ENCODE measurements around the gene VIPR1. TPM values are rescaled to one million over a fixed set of nuclear protein-coding genes. Genes with fewer than 3 reads are reported as not detected.

The VIPR1 gene
- total and polyA plus RNA-seq, 2 donors from 2014 or later = 4.9 to 5.3 TPM

- H3K27me3 ChIP-seq (ENCODE audit: control insufficient read depth, insufficient read depth, low read length) = no peaks in the 10 kb centered on the region
- no peaks in the 10 kb centered on the region for H3K4me1 ChIP-seq (ENCODE audit: control insufficient read depth in 2 of 3, insufficient read depth in 2 of 3, low read depth in 1 of 3, low read length in 3 of 3)
- no peak for DNase-seq
- H3K36me3 ChIP-seq (ENCODE audit: control insufficient read depth in 2 of 3, insufficient read depth in 3 of 3, low read length in 3 of 3) = no peaks in the 10 kb centered on the region
- H3K27ac ChIP-seq (ENCODE audit: low read depth in 2 of 2, low read length in 2 of 2) = no peak overlapping the region
- no peaks in the 10 kb centered on the region for H3K9me3 ChIP-seq (ENCODE audit: control insufficient read depth in 2 of 3, insufficient read depth in 1 of 3, low read length in 3 of 3)
- intact Hi-C loops (cut with DNase I) = no loop called here
- no peak overlapping the region for H3K4me3 ChIP-seq (ENCODE audit: low read length in 3 of 3)
- no peak for FAIRE-seq
- TF ChIP-seq CTCF (IDR thresholded peaks at IDR 0.05; ENCODE audit: borderline replicate concordance, extremely low read depth, insufficient read depth) = no peak
- H3K9ac ChIP-seq (ENCODE audit: low read length in 3 of 3) = no peak overlapping the region
These were observed 14.0 kb downstream of the VIPR1 start for GRCh38 chr3:42516443-42516842.

GRCh38 chr3:42517117-42517516, 14.7 kb downstream of the VIPR1 start:
- no peaks in the 10 kb centered on the region for H3K4me1 ChIP-seq (ENCODE audit: control insufficient read depth in 2 of 3, insufficient read depth in 2 of 3, low read depth in 1 of 3, low read length in 3 of 3)
- H3K36me3 ChIP-seq (ENCODE audit: control insufficient read depth in 2 of 3, insufficient read depth in 3 of 3, low read length in 3 of 3) = no peaks in the 10 kb centered on the region
- H3K4me3 ChIP-seq (ENCODE audit: low read length in 3 of 3) = no peak overlapping the region
- intact Hi-C loops (cut with DNase I) = no loop called here
- H3K9me3 ChIP-seq (ENCODE audit: control insufficient read depth in 2 of 3, insufficient read depth in 1 of 3, low read length in 3 of 3) = no peaks in the 10 kb centered on the region
- no peak overlapping the region for H3K9ac ChIP-seq (ENCODE audit: low read length in 3 of 3)
- FAIRE-seq (no peak), DNase-seq (no peak)
- no peaks in the 10 kb centered on the region for H3K27me3 ChIP-seq (ENCODE audit: control insufficient read depth, insufficient read depth, low read length)
- TF ChIP-seq CTCF (IDR thresholded peaks at IDR 0.05; ENCODE audit: borderline replicate concordance, extremely low read depth, insufficient read depth) = no peak
- no peak overlapping the region for H3K27ac ChIP-seq (ENCODE audit: low read depth in 2 of 2, low read length in 2 of 2)

DNA sequence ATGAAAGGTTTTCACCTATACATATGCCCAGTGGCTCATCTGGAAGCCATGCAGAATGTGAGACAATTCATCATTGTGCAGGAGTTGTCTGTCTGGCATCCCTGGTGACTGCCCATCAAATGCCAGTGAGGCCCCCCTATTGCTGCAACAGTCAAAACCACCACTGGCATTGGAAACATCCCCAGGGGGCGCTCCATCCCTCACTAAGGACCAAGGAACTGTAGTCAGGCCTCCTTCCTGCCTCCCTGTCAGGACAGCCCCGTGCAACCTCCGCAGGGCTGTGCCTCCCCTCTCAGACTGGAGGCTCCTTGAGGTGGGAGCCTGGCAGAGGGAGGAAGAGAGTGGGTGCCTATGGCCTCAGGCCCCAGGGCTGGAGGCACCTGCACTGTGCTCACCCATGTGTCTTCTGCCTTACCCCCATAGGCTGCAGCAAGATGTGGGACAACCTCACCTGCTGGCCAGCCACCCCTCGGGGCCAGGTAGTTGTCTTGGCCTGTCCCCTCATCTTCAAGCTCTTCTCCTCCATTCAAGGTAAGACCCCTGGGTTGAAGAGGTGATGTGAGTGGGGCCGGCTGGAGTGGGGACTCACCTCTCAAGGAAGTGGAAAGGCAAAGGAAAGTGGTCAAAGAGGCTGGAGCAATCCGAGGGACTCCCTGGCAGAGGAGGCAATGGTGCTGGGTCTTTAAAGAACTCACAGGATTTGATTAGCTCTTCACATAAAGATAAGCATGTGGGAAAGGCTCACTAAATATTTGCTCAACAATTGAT, 16.5 kb downstream of the VIPR1 start:
- no peaks in the 10 kb centered on the region for H3K36me3 ChIP-seq (ENCODE audit: control insufficient read depth in 2 of 3, insufficient read depth in 3 of 3, low read length in 3 of 3)
- H3K9me3 ChIP-seq (ENCODE audit: control insufficient read depth in 2 of 3, insufficient read depth in 1 of 3, low read length in 3 of 3) = no peaks in the 10 kb centered on the region
- H3K9ac ChIP-seq (ENCODE audit: low read length in 3 of 3) = no peak overlapping the region
- no peak overlapping the region for H3K27ac ChIP-seq (ENCODE audit: low read depth in 2 of 2, low read length in 2 of 2)
- intact Hi-C loops (cut with DNase I) = no loop called here
- no peak for TF ChIP-seq CTCF (IDR thresholded peaks at IDR 0.05; ENCODE audit: borderline replicate concordance, extremely low read depth, insufficient read depth)
- no peaks in the 10 kb centered on the region for H3K4me1 ChIP-seq (ENCODE audit: control insufficient read depth in 2 of 3, insufficient read depth in 2 of 3, low read depth in 1 of 3, low read length in 3 of 3)
- FAIRE-seq = no peak
- no peaks in the 10 kb centered on the region for H3K27me3 ChIP-seq (ENCODE audit: control insufficient read depth, insufficient read depth, low read length)
- no peak overlapping the region for H3K4me3 ChIP-seq (ENCODE audit: low read length in 3 of 3)
- peak in 1 of 5 donors; percentile 44 for DNase-seq

All from kidney (tissue), 14 donors.